ENCODE data around the gene PDE10A.

Gene PDE10A

GRCh38 chr6:165345700-165346099 lies 317.3 kb downstream of the PDE10A start:
- H3K27ac ChIP-seq: no peak overlapping the region
- no peak for TF ChIP-seq CTCF (conservative IDR thresholded peaks at IDR 0.05)
- TF ChIP-seq ZFX (IDR thresholded peaks at IDR 0.05): no peak

- TF ChIP-seq CTCF (conservative IDR thresholded peaks at IDR 0.05): no peak
- no peak for TF ChIP-seq ZFX (IDR thresholded peaks at IDR 0.05)
Observed at GRCh38 chr6:165340532-165340931, 322.5 kb downstream of the PDE10A start.

DNA sequence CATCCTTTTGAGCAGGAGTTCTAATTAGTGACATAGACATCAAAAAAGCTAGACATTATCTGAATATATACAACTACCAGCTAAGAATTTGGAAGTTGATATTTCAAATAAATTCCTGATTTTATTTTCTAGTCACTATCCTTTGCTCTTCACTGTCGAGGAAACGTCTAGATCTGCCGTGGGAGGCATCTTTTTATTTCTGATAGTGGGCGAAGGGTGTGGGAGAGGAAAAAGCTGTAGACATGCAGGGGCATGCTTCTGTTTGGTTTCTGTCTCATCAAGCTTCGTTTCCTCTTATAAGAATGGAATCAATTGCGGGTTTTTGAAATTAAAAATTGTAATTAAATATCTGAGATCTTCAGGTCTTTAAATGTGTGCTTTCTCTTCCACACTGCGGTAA lies 337.4 kb downstream of the PDE10A start:
- H3K27ac ChIP-seq: no peak overlapping the region
- no peak for TF ChIP-seq CTCF (conservative IDR thresholded peaks at IDR 0.05)
- TF ChIP-seq ZFX (IDR thresholded peaks at IDR 0.05): no peak

More at GRCh38 chr6:165340532-165340931, 322.5 kb downstream of the PDE10A start:
- H3K27ac ChIP-seq: no peak overlapping the region

DNA sequence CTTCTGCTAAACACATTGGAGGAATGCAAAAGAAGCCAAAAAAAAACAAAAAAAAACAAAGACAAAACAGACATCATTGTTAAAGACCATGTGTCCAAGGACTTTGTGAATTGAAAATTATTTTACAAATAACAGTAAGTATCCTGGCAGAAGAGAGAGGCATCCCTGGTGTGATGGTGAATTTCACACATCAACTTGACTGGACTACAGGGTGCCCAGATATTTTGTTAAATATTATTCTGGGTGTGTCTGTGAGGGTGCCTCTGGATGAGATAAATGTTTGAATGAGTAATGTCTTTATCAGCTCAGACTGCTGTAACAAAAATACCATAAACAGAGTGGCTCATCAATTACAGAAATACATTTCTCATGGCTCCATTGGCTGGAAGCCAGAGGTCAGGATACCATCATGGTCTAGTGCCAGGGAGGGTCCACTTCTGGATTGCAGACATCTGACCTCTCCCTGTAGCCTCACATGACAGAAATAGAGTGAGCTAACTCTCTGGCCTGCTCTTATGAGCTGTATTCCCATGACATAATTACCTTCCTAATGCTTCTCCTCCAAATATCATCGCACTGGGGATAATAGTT lies 341.4 kb downstream of the PDE10A start:
- no peak overlapping the region for H3K27ac ChIP-seq
- no peak for TF ChIP-seq ZFX (IDR thresholded peaks at IDR 0.05)
- TF ChIP-seq CTCF (conservative IDR thresholded peaks at IDR 0.05): no peak

DNA sequence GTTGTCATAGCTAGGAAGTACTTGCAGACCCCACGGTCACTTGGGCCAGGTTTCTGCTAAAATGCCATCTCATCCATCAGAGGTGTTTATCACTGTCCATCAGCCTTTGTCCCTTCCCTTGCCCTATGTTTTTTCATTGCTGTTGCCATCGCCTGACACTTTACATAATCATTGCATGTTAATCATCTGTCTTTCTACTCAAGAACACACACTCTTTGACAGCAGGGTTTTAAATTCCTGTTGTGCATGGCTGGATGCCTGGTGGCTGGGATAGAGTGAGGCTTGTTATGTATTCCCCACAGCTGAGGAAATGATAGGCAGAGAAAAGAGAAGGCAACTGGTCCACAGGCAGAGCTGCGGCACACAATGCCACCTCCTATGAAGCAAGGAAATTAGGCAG lies 341.9 kb downstream of the PDE10A start:
- no peak overlapping the region for H3K27ac ChIP-seq
- TF ChIP-seq ZFX (IDR thresholded peaks at IDR 0.05) (no peak), CTCF (conservative IDR thresholded peaks at IDR 0.05) (no peak)

GRCh38 chr6:165317723-165318122 lies 345.3 kb downstream of the PDE10A start:
- TF ChIP-seq ZFX (IDR thresholded peaks at IDR 0.05) (no peak), CTCF (conservative IDR thresholded peaks at IDR 0.05) (no peak)
- H3K27ac ChIP-seq: no peak overlapping the region

DNA sequence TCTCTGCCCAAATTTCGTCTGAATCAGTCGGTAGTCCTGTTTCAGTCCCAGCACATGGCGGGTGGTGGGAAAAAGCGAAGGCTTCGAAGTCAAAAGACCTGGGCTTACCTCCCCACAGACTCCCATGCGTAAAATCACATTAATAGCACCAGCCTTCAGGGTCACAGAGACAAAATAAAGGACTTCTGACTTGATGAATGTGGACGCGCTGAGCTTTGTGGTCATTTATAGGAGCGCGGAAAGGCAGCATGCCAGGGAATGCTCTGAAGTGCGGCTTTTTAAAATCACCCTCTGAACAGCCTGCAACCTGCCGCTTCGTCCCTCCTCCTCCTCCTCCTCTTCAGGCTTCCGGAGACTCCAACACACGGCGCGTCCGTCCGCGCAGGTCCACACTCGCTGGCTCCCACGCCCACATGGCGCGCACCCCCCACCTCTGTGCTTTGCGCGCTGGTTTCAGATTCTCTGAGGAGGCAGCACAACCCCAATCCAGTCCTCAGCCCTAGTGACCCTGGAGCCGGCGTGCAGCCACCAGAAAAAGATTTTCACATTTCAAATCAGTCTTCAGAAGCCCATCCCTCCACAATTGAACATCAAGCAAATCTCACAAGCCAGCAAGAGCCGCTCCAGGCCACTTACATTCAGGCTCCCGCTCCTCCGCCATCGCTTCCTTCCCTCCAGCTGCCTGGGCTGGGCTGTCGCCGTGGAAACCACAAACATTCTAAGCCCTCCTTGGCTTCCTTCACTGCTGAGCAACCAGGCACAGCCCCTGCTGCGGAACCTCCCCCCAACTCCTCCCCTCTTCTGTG lies 353.9 kb downstream of the PDE10A start, which contains the start of gene C6orf118:
Gene C6orf118, minus strand, starts transcription at position 680 of the 806 bp plus-strand sequence. Its CDS starts 19 bp downstream, at position 661.
- peak within 1 kb of the TSS; percentile 24; the same call in 1 of the 2 replicates for H3K27ac ChIP-seq
- TF ChIP-seq CTCF (conservative IDR thresholded peaks at IDR 0.05): no peak
- no peak for TF ChIP-seq ZFX (IDR thresholded peaks at IDR 0.05)
